NB4 (cell line): ENCODE results near the gene CYP26C1.

Source experiments
- CTCF ChIP-seq: IDR thresholded peaks from one replicate; pipeline ENCODE4 v1.5.1; 2012; ENCODE audit warnings: low read depth, low read length
- MYC ChIP-seq: IDR thresholded peaks from 2 replicates; pipeline ENCODE4 v1.6.1; 2011; ENCODE audit warnings: low read depth, low read length
- POLR2A ChIP-seq: IDR thresholded peaks from 2 replicates; pipeline ENCODE4 v1.6.1; 2011; ENCODE audit warnings: mild to moderate bottlenecking; ENCODE audit not compliant: insufficient read length; ENCODE audit errors: extremely low read depth

GRCh38 chr10:93091960-93092359 is 31.4 kb downstream of the CYP26C1 start:
- TF ChIP-seq CTCF (no peak), POLR2A (no peak), MYC (no peak)
